K562 (cell line): Measurements from ENCODE around the gene TMCC1. TPM values are rescaled to one million over a fixed set of nuclear protein-coding genes. Genes with fewer than 3 reads are reported as not detected.
A peak's percentile ranks its signal among the peaks of the same experiment; 100 is the strongest.

Source experiments
- CEBPB ChIP-seq: fragments of 450-650 bp; IDR thresholded peaks from 2 replicates; pipeline ENCODE4 v1.6.1; 2016; ENCODE audit warnings: missing genetic modification characterization, missing compliant biosample characterization
- MAX ChIP-seq: sonication (generic); formaldehyde crosslinking; IDR thresholded peaks from 2 replicates; pipeline ENCODE4 v1.9.0; 2022; ENCODE audit warnings: mild to moderate bottlenecking, missing genetic modification reagents
- PML ChIP-seq: IDR thresholded peaks from 2 replicates; pipeline ENCODE4 v1.6.1; 2012; ENCODE audit warnings: low read length, inconsistent platforms
- POLR2AphosphoS5 ChIP-seq: IDR thresholded peaks from 2 replicates; pipeline ENCODE4 v1.6.1; 2011; ENCODE audit warnings: mild to moderate bottlenecking, low read depth, low read length, moderate library complexity; ENCODE audit not compliant: control insufficient read depth, insufficient read depth
- SIN3B ChIP-seq: fragments of 450-650 bp; IDR thresholded peaks from 2 replicates; pipeline ENCODE4 v1.6.1; 2017; ENCODE audit warnings: low read depth, mild to moderate bottlenecking, moderate library complexity
- SMAD3 ChIP-seq: fragments of 450-650 bp; formaldehyde crosslinking; conservative IDR thresholded peaks from 2 replicates; pipeline ENCODE4 v1.4.0; 2020; ENCODE audit warnings: mild to moderate bottlenecking
- TBP ChIP-seq: optimal IDR thresholded peaks from 2 replicates; pipeline ENCODE3; 2011; ENCODE audit warnings: low read depth, low read length, improper control_type of control experiment
- TOE1 ChIP-seq, 2 experiments: fragments of 450-650 bp in 1 of 2; sonication (generic) in 1 of 2; formaldehyde crosslinking in 1 of 2; IDR thresholded peaks; 2 replicates each; pipeline versions ENCODE4 v1.7.1 to v1.8.0; 2016 to 2022; ENCODE audit warnings: borderline replicate concordance in 2 of 2, mild to moderate bottlenecking in 2 of 2, antibody characterized with exemption in 1 of 2, inconsistent platforms in 1 of 2, low read depth in 1 of 2, missing genetic modification reagents in 1 of 2, moderate library complexity in 1 of 2
- ZFX ChIP-seq: sonication (generic); formaldehyde crosslinking; IDR thresholded peaks from 2 replicates; pipeline ENCODE4 v1.8.0; 2022; ENCODE audit warnings: mild to moderate bottlenecking, missing genetic modification reagents, moderate library complexity
- ZNF175 ChIP-seq: fragments of 200-800 bp; sonication (Bioruptor generic); IDR thresholded peaks from 2 replicates; pipeline ENCODE4 v1.6.1; 2016; ENCODE audit warnings: low read depth, mild to moderate bottlenecking, missing genetic modification characterization, missing compliant biosample characterization
- ZNF431 ChIP-seq: sonication (generic); formaldehyde crosslinking; IDR thresholded peaks from 2 replicates; pipeline ENCODE4 v1.8.0; 2022; ENCODE audit warnings: mild to moderate bottlenecking, missing genetic modification reagents
- polyA plus RNA-seq, 8 experiments: library from polyadenylated mRNA; depleted of rRNA in 4 of 8; stranded (reverse) in 5 of 8; unstranded in 3 of 8; fragments of >200 nt; fragmentation: Nextera tagmentation in 2 of 8; fragmentation: Illumina TruSeq in 1 of 8; extraction: Ambion mirVana in 2 of 8; extraction: Trizol in 1 of 8; gene quantifications; 2 replicates each; pipeline versions ENCODE4 v1.2.1 to v1.2.3, GENCODE V29; 2011 to 2014; ENCODE audit warnings: inconsistent platforms in 1 of 8, missing spikeins in 1 of 8
- total RNA-seq, 7 experiments: library from RNA; depleted of rRNA in 6 of 7; stranded (reverse); fragments of >200 nt in 6 of 7; fragmentation: Illumina TruSeq in 2 of 7; extraction: Trizol in 2 of 7; gene quantifications; 2 replicates each; pipeline versions ENCODE4 v1.2.1 to v1.2.3, GENCODE V29; 2011 to 2021; ENCODE audit warnings: low replicate concordance in 1 of 7
- TF ChIP-seq, protein P1 (sequence below): fragments of 450-650 bp; IDR thresholded peaks from 2 replicates; pipeline ENCODE4 v1.6.1; 2016; ENCODE audit warnings: mild to moderate bottlenecking, moderate library complexity
- TF ChIP-seq, protein P2 (sequence below): fragments of 450-650 bp; formaldehyde crosslinking; IDR thresholded peaks from 2 replicates; pipeline ENCODE4 v1.4.0; 2020; ENCODE audit warnings: mild to moderate bottlenecking, mixed read lengths
- TF ChIP-seq, protein P3 (sequence below): sonication (generic); formaldehyde crosslinking; IDR thresholded peaks from 2 replicates; pipeline ENCODE4 v1.5.0; 2020; ENCODE audit warnings: missing genetic modification reagents

TMCC1 gene
- total and polyA plus RNA-seq, 9 of the 15 experiments (the other 6 are each of a cell fraction or from before 2014, with no cell fraction given), result 0.89 to 8.7 (median 4.0) TPM

GRCh38 chr3:129614927-129615363 is 278.6 kb downstream of the TMCC1 start (continued):
- TF ChIP-seq, protein P1, sequence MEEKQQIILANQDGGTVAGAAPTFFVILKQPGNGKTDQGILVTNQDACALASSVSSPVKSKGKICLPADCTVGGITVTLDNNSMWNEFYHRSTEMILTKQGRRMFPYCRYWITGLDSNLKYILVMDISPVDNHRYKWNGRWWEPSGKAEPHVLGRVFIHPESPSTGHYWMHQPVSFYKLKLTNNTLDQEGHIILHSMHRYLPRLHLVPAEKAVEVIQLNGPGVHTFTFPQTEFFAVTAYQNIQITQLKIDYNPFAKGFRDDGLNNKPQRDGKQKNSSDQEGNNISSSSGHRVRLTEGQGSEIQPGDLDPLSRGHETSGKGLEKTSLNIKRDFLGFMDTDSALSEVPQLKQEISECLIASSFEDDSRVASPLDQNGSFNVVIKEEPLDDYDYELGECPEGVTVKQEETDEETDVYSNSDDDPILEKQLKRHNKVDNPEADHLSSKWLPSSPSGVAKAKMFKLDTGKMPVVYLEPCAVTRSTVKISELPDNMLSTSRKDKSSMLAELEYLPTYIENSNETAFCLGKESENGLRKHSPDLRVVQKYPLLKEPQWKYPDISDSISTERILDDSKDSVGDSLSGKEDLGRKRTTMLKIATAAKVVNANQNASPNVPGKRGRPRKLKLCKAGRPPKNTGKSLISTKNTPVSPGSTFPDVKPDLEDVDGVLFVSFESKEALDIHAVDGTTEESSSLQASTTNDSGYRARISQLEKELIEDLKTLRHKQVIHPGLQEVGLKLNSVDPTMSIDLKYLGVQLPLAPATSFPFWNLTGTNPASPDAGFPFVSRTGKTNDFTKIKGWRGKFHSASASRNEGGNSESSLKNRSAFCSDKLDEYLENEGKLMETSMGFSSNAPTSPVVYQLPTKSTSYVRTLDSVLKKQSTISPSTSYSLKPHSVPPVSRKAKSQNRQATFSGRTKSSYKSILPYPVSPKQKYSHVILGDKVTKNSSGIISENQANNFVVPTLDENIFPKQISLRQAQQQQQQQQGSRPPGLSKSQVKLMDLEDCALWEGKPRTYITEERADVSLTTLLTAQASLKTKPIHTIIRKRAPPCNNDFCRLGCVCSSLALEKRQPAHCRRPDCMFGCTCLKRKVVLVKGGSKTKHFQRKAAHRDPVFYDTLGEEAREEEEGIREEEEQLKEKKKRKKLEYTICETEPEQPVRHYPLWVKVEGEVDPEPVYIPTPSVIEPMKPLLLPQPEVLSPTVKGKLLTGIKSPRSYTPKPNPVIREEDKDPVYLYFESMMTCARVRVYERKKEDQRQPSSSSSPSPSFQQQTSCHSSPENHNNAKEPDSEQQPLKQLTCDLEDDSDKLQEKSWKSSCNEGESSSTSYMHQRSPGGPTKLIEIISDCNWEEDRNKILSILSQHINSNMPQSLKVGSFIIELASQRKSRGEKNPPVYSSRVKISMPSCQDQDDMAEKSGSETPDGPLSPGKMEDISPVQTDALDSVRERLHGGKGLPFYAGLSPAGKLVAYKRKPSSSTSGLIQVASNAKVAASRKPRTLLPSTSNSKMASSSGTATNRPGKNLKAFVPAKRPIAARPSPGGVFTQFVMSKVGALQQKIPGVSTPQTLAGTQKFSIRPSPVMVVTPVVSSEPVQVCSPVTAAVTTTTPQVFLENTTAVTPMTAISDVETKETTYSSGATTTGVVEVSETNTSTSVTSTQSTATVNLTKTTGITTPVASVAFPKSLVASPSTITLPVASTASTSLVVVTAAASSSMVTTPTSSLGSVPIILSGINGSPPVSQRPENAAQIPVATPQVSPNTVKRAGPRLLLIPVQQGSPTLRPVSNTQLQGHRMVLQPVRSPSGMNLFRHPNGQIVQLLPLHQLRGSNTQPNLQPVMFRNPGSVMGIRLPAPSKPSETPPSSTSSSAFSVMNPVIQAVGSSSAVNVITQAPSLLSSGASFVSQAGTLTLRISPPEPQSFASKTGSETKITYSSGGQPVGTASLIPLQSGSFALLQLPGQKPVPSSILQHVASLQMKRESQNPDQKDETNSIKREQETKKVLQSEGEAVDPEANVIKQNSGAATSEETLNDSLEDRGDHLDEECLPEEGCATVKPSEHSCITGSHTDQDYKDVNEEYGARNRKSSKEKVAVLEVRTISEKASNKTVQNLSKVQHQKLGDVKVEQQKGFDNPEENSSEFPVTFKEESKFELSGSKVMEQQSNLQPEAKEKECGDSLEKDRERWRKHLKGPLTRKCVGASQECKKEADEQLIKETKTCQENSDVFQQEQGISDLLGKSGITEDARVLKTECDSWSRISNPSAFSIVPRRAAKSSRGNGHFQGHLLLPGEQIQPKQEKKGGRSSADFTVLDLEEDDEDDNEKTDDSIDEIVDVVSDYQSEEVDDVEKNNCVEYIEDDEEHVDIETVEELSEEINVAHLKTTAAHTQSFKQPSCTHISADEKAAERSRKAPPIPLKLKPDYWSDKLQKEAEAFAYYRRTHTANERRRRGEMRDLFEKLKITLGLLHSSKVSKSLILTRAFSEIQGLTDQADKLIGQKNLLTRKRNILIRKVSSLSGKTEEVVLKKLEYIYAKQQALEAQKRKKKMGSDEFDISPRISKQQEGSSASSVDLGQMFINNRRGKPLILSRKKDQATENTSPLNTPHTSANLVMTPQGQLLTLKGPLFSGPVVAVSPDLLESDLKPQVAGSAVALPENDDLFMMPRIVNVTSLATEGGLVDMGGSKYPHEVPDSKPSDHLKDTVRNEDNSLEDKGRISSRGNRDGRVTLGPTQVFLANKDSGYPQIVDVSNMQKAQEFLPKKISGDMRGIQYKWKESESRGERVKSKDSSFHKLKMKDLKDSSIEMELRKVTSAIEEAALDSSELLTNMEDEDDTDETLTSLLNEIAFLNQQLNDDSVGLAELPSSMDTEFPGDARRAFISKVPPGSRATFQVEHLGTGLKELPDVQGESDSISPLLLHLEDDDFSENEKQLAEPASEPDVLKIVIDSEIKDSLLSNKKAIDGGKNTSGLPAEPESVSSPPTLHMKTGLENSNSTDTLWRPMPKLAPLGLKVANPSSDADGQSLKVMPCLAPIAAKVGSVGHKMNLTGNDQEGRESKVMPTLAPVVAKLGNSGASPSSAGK, result peak; percentile 73
- TF ChIP-seq PML (no peak), TBP (peak; percentile 39), CEBPB (tag) (no peak), ZNF175 (CRISPR knock-in tag) (0 out of 2 replicates have a peak, but pooled peaks have one; percentile 53), ZNF431 (CRISPR knock-in tag) (no peak), ZFX (CRISPR knock-in tag) (peak; percentile 57), SMAD3 (CRISPR knock-in tag) (no peak), MAX (CRISPR knock-in tag) (peak; percentile 66; the same call in 1 of the 2 replicates), SIN3B (no peak), POLR2AphosphoS5 (no peak), TOE1 (IDR thresholded peaks at IDR 0.05; ENCODE audit: borderline replicate concordance) (peak; percentile 89), TOE1 (CRISPR knock-in tag; IDR thresholded peaks at IDR 0.05; ENCODE audit: borderline replicate concordance, low read depth) (no peak)
- TF ChIP-seq, protein P2, sequence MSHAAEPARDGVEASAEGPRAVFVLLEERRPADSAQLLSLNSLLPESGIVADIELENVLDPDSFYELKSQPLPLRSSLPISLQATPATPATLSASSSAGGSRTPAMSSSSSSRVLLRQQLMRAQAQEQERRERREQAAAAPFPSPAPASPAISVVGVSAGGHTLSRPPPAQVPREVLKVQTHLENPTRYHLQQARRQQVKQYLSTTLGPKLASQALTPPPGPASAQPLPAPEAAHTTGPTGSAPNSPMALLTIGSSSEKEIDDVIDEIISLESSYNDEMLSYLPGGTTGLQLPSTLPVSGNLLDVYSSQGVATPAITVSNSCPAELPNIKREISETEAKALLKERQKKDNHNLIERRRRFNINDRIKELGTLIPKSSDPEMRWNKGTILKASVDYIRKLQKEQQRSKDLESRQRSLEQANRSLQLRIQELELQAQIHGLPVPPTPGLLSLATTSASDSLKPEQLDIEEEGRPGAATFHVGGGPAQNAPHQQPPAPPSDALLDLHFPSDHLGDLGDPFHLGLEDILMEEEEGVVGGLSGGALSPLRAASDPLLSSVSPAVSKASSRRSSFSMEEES (CRISPR knock-in tag), result peak; percentile 94
- TF ChIP-seq, protein P3, sequence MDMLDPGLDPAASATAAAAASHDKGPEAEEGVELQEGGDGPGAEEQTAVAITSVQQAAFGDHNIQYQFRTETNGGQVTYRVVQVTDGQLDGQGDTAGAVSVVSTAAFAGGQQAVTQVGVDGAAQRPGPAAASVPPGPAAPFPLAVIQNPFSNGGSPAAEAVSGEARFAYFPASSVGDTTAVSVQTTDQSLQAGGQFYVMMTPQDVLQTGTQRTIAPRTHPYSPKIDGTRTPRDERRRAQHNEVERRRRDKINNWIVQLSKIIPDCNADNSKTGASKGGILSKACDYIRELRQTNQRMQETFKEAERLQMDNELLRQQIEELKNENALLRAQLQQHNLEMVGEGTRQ (CRISPR knock-in tag), result peak; percentile 94
